HepG2 (cell line): Measurements from ENCODE around the gene KLF12. TPM values are rescaled to one million over a fixed set of nuclear protein-coding genes. Genes with fewer than 3 reads are reported as not detected.

Source experiments
- DPF2 ChIP-seq: sonication (generic); formaldehyde crosslinking; IDR thresholded peaks from 2 replicates; pipeline ENCODE4 v1.4.0; 2020; ENCODE audit warnings: mild to moderate bottlenecking, low read depth, missing genetic modification reagents, borderline replicate concordance
- FOXA1 ChIP-seq, 2 experiments: fragments of 450-650 bp in 1 of 2; sonication (generic) in 1 of 2; formaldehyde crosslinking in 1 of 2; IDR thresholded peaks; 2 replicates each; pipeline versions ENCODE4 v1.4.0 to v1.6.1; 2016 to 2020; ENCODE audit warnings: missing genetic modification reagents in 1 of 2
- KAT7 ChIP-seq: IDR thresholded peaks from 2 replicates; pipeline ENCODE4 v1.6.1; 2018; ENCODE audit warnings: borderline replicate concordance, missing compliant biosample characterization
- PITX1 ChIP-seq: sonication (generic); formaldehyde crosslinking; IDR thresholded peaks from 2 replicates; pipeline ENCODE4 v1.5.1; 2020; ENCODE audit warnings: mild to moderate bottlenecking, missing genetic modification reagents
- RFXANK ChIP-seq: IDR thresholded peaks from 2 replicates; pipeline ENCODE4 v1.6.1; 2016
- SOX6 ChIP-seq, 2 experiments: fragments of 450-650 bp in 1 of 2; sonication (generic) in 1 of 2; formaldehyde crosslinking in 1 of 2; IDR thresholded peaks; 2 replicates each; pipeline versions ENCODE4 v1.4.0 to v1.6.1; 2017 to 2020; ENCODE audit warnings: antibody characterized with exemption in 1 of 2, mild to moderate bottlenecking in 1 of 2, missing genetic modification reagents in 1 of 2
- polyA plus RNA-seq, 8 experiments: library from polyadenylated mRNA; depleted of rRNA in 3 of 8; stranded (reverse) in 7 of 8; unstranded in 1 of 8; fragments of >200 nt; fragmentation: Illumina TruSeq in 4 of 8; extraction: Trizol in 4 of 8; gene quantifications; 2 replicates each; pipeline versions ENCODE4 v1.2.1 to v1.2.3, GENCODE V29; 2011 to 2016; ENCODE audit warnings: low read depth in 4 of 8, missing spikeins in 1 of 8, mixed read lengths in 1 of 8; ENCODE audit not compliant: insufficient read depth in 1 of 8
- total RNA-seq, 5 experiments: library from RNA; depleted of rRNA; stranded (reverse); fragments of >200 nt; fragmentation: Illumina TruSeq; extraction: Trizol; gene quantifications; 2 replicates each; pipeline ENCODE4 v1.2.3, GENCODE V29; 2016; ENCODE audit warnings: low read depth in 1 of 5
- TF ChIP-seq, protein P1 (sequence below): sonication (generic); formaldehyde crosslinking; IDR thresholded peaks from 2 replicates; pipeline ENCODE4 v1.4.0; 2020; ENCODE audit warnings: missing genetic modification reagents, borderline replicate concordance
- TF ChIP-seq, protein P2 (sequence below): sonication (generic); formaldehyde crosslinking; IDR thresholded peaks from 2 replicates; pipeline ENCODE4 v1.5.1; 2020; ENCODE audit warnings: mild to moderate bottlenecking, missing genetic modification reagents, borderline replicate concordance
- TF ChIP-seq, protein P3 (sequence below): sonication (generic); formaldehyde crosslinking; IDR thresholded peaks from 2 replicates; pipeline ENCODE4 v1.9.0; 2022; ENCODE audit warnings: low read depth, missing genetic modification reagents
- TF ChIP-seq, protein P4 (sequence below): sonication (generic); formaldehyde crosslinking; conservative IDR thresholded peaks from 2 replicates; pipeline ENCODE4 v1.4.0; 2020; ENCODE audit warnings: mild to moderate bottlenecking, missing genetic modification reagents, moderate library complexity

The KLF12 gene
- total and polyA plus RNA-seq, 2 of the 13 experiments (the other 11 are each of a cell fraction or from before 2014, with no cell fraction given): 0.66 to 1.5 TPM

DNA sequence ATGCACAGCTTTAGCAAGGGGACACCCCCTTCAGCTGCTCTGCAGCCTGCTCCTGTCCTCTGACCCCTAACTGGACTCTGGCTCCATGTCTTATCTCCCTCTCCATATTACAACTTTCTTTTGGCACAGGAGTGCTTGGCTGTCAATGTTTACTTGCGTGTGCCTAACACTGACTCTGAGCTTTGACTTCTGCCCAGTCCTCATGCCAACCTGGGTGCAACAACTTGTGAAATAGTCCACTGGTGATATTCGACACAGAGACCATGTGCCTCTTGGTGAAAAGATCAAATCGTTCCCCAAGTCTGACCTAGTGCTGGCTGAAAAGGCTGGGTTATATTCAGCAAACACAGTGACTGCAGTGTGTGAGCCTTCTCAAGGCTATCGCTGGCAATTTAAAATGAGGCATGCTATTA lies 34.1 kb upstream of the KLF12 start (continued):
- TF ChIP-seq, protein P1, sequence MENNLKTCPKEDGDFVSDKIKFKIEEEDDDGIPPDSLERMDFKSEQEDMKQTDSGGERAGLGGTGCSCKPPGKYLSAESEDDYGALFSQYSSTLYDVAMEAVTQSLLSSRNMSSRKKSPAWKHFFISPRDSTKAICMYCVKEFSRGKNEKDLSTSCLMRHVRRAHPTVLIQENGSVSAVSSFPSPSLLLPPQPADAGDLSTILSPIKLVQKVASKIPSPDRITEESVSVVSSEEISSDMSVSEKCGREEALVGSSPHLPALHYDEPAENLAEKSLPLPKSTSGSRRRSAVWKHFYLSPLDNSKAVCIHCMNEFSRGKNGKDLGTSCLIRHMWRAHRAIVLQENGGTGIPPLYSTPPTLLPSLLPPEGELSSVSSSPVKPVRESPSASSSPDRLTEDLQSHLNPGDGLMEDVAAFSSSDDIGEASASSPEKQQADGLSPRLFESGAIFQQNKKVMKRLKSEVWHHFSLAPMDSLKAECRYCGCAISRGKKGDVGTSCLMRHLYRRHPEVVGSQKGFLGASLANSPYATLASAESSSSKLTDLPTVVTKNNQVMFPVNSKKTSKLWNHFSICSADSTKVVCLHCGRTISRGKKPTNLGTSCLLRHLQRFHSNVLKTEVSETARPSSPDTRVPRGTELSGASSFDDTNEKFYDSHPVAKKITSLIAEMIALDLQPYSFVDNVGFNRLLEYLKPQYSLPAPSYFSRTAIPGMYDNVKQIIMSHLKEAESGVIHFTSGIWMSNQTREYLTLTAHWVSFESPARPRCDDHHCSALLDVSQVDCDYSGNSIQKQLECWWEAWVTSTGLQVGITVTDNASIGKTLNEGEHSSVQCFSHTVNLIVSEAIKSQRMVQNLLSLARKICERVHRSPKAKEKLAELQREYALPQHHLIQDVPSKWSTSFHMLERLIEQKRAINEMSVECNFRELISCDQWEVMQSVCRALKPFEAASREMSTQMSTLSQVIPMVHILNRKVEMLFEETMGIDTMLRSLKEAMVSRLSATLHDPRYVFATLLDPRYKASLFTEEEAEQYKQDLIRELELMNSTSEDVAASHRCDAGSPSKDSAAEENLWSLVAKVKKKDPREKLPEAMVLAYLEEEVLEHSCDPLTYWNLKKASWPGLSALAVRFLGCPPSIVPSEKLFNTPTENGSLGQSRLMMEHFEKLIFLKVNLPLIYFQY (CRISPR knock-in tag): no peak
- TF ChIP-seq PITX1 (CRISPR knock-in tag) (0 out of 2 replicates have a peak, but pooled peaks have one; percentile 26), SOX6 (IDR thresholded peaks at IDR 0.05) (no peak), SOX6 (CRISPR knock-in tag; IDR thresholded peaks at IDR 0.05) (peak; percentile 36; the same call in 1 of the 2 replicates), KAT7 (no peak), DPF2 (CRISPR knock-in tag) (peak; percentile 70), RFXANK (CRISPR knock-in tag) (no peak), FOXA1 (IDR thresholded peaks at IDR 0.05) (no peak), FOXA1 (CRISPR knock-in tag; IDR thresholded peaks at IDR 0.05) (peak; percentile 65)
- TF ChIP-seq, protein P2, sequence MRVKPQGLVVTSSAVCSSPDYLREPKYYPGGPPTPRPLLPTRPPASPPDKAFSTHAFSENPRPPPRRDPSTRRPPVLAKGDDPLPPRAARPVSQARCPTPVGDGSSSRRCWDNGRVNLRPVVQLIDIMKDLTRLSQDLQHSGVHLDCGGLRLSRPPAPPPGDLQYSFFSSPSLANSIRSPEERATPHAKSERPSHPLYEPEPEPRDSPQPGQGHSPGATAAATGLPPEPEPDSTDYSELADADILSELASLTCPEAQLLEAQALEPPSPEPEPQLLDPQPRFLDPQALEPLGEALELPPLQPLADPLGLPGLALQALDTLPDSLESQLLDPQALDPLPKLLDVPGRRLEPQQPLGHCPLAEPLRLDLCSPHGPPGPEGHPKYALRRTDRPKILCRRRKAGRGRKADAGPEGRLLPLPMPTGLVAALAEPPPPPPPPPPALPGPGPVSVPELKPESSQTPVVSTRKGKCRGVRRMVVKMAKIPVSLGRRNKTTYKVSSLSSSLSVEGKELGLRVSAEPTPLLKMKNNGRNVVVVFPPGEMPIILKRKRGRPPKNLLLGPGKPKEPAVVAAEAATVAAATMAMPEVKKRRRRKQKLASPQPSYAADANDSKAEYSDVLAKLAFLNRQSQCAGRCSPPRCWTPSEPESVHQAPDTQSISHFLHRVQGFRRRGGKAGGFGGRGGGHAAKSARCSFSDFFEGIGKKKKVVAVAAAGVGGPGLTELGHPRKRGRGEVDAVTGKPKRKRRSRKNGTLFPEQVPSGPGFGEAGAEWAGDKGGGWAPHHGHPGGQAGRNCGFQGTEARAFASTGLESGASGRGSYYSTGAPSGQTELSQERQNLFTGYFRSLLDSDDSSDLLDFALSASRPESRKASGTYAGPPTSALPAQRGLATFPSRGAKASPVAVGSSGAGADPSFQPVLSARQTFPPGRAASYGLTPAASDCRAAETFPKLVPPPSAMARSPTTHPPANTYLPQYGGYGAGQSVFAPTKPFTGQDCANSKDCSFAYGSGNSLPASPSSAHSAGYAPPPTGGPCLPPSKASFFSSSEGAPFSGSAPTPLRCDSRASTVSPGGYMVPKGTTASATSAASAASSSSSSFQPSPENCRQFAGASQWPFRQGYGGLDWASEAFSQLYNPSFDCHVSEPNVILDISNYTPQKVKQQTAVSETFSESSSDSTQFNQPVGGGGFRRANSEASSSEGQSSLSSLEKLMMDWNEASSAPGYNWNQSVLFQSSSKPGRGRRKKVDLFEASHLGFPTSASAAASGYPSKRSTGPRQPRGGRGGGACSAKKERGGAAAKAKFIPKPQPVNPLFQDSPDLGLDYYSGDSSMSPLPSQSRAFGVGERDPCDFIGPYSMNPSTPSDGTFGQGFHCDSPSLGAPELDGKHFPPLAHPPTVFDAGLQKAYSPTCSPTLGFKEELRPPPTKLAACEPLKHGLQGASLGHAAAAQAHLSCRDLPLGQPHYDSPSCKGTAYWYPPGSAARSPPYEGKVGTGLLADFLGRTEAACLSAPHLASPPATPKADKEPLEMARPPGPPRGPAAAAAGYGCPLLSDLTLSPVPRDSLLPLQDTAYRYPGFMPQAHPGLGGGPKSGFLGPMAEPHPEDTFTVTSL: peak; percentile 68; the same call in 1 of the 2 replicates
- TF ChIP-seq, protein P3, sequence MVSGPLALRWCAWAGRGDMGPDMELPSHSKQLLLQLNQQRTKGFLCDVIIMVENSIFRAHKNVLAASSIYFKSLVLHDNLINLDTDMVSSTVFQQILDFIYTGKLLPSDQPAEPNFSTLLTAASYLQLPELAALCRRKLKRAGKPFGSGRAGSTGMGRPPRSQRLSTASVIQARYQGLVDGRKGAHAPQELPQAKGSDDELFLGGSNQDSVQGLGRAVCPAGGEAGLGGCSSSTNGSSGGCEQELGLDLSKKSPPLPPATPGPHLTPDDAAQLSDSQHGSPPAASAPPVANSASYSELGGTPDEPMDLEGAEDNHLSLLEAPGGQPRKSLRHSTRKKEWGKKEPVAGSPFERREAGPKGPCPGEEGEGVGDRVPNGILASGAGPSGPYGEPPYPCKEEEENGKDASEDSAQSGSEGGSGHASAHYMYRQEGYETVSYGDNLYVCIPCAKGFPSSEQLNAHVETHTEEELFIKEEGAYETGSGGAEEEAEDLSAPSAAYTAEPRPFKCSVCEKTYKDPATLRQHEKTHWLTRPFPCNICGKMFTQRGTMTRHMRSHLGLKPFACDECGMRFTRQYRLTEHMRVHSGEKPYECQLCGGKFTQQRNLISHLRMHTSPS (CRISPR knock-in tag): peak; percentile 98
- TF ChIP-seq, protein P4, sequence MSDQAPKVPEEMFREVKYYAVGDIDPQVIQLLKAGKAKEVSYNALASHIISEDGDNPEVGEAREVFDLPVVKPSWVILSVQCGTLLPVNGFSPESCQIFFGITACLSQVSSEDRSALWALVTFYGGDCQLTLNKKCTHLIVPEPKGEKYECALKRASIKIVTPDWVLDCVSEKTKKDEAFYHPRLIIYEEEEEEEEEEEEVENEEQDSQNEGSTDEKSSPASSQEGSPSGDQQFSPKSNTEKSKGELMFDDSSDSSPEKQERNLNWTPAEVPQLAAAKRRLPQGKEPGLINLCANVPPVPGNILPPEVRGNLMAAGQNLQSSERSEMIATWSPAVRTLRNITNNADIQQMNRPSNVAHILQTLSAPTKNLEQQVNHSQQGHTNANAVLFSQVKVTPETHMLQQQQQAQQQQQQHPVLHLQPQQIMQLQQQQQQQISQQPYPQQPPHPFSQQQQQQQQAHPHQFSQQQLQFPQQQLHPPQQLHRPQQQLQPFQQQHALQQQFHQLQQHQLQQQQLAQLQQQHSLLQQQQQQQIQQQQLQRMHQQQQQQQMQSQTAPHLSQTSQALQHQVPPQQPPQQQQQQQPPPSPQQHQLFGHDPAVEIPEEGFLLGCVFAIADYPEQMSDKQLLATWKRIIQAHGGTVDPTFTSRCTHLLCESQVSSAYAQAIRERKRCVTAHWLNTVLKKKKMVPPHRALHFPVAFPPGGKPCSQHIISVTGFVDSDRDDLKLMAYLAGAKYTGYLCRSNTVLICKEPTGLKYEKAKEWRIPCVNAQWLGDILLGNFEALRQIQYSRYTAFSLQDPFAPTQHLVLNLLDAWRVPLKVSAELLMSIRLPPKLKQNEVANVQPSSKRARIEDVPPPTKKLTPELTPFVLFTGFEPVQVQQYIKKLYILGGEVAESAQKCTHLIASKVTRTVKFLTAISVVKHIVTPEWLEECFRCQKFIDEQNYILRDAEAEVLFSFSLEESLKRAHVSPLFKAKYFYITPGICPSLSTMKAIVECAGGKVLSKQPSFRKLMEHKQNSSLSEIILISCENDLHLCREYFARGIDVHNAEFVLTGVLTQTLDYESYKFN (CRISPR knock-in tag): peak; percentile 77
